ENCODE measurements around the gene TGIF2. TPM values are rescaled to one million over a fixed set of nuclear protein-coding genes. Genes with fewer than 3 reads are reported as not detected.
"Not testable (repeated sequence)": the region's sequence is repeated elsewhere in the genome, so short reads cannot be mapped to it uniquely, and the experiment has no call there.

The TGIF2 gene
- total RNA-seq, 1 experiment from 2014 or later = 17.1 TPM

DNA sequence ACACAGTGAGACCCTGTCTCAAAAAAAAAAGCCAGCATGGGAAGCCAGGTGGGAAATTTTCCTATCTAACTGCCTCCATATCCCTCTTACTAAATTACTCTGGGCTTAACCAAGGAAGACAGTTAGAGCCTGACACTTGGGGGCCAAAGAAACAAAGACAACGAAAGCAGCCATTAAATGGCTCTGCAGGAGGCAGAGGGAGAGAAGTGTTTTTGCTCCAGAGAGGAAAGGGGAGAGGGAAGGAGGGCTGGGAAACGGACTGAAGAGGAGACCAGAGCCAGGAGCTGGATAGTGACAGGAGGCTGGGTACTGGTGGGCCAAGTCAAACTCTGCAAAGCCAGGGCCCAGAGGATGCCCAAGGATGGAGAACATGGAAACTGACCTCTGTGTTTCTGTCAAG, 10.7 kb upstream of the TGIF2 start (continued):
- no peak for TF ChIP-seq ZNF274 (IDR thresholded peaks at IDR 0.05; ENCODE audit: low read depth, low read length)
- TF ChIP-seq SP1 (IDR thresholded peaks at IDR 0.05; ENCODE audit: low read depth) = no peak
- no peak for TF ChIP-seq CEBPB (IDR thresholded peaks at IDR 0.05; ENCODE audit: low read depth)

DNA sequence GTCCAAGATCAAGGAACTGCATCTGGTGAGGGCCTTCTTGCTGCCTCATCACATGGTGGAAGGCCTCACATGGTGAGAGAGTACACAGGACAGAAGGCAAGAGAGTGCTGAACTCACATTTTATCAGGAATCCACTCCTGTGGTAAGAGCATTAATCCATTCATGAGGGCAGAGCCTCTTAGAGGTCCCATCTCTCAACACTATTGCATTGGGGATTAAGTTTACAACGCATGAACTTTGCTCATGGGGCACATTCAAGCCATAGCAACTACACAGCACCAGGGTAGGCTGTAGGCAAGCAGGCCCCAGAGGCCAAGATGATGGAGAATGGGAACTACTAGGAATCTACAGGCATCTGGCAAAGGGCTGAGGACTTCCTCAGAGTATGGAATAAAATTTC, 10.0 kb upstream of the TGIF2 start:
- intact Hi-C loops (cut with micrococcal nuclease) = no loop called here
- Histone ChIP-seq H4K20me1 (ENCODE audit: insufficient read depth) (no peaks in the 10 kb centered on the region), H2AFZ (ENCODE audit: low read depth, low read length, poor library complexity, severe bottlenecking) (no peak overlapping the region), H3K9me2 (ENCODE audit: insufficient read depth) (no peaks in the 10 kb centered on the region), H3K4me1 (ENCODE audit: control insufficient read depth in 1 of 2, insufficient read depth in 2 of 2, low read length in 2 of 2) (no peaks in the 10 kb centered on the region), H3K36me3 (ENCODE audit: control insufficient read depth in 1 of 2, insufficient read depth in 2 of 2, low read length in 2 of 2) (no peaks in the 10 kb centered on the region), H3K79me2 (ENCODE audit: insufficient read depth, low read length) (no peaks in the 10 kb centered on the region), H3K27ac (ENCODE audit: low read depth, low read length) (no peak overlapping the region), H3K4me3 (replicated peaks in 1 of 2; ENCODE audit: low read depth in 1 of 2, low read length in 2 of 2) (no peak overlapping the region), H3K27me3 (ENCODE audit: insufficient read depth, low read length) (no peaks in the 10 kb centered on the region), H3K9ac (ENCODE audit: low read length) (no peak overlapping the region), H3K9me3 (ENCODE audit: control insufficient read depth in 1 of 2, insufficient read depth in 1 of 2, low read depth in 1 of 2, low read length in 2 of 2) (peaks cover 0 to 4% of the 10 kb centered on the region in 2 experiments; a peak in 1 of 4 replicates), H3K4me2 (ENCODE audit: low read length) (no peak overlapping the region)
- ATAC-seq (no peak), DNase-seq (ENCODE audit: low read depth, low spot score) (no peak)
- RAD21 ChIA-PET (ENCODE audit: low non-redundant PET in 1 of 2, low total read pairs in 2 of 2, uncharacterized antibody in 2 of 2, unreplicated experiment in 2 of 2) = no interaction called here
- POLR2A ChIA-PET = no interaction called here
- CTCF ChIA-PET = no interaction called here
- TF ChIP-seq SP1 (IDR thresholded peaks at IDR 0.05; ENCODE audit: low read depth) = no peak
- no peak for TF ChIP-seq ELF1 (IDR thresholded peaks at IDR 0.05; ENCODE audit: borderline replicate concordance, low read depth)
- TF ChIP-seq EZH2 (IDR thresholded peaks at IDR 0.05) = no peak
- no peak for TF ChIP-seq SIN3A (IDR thresholded peaks at IDR 0.05; ENCODE audit: low read depth)
- TF ChIP-seq, protein P1, sequence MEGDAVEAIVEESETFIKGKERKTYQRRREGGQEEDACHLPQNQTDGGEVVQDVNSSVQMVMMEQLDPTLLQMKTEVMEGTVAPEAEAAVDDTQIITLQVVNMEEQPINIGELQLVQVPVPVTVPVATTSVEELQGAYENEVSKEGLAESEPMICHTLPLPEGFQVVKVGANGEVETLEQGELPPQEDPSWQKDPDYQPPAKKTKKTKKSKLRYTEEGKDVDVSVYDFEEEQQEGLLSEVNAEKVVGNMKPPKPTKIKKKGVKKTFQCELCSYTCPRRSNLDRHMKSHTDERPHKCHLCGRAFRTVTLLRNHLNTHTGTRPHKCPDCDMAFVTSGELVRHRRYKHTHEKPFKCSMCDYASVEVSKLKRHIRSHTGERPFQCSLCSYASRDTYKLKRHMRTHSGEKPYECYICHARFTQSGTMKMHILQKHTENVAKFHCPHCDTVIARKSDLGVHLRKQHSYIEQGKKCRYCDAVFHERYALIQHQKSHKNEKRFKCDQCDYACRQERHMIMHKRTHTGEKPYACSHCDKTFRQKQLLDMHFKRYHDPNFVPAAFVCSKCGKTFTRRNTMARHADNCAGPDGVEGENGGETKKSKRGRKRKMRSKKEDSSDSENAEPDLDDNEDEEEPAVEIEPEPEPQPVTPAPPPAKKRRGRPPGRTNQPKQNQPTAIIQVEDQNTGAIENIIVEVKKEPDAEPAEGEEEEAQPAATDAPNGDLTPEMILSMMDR (IDR thresholded peaks at IDR 0.05 in 2 of 3, conservative IDR thresholded peaks at IDR 0.05 in 1 of 3; ENCODE audit: borderline replicate concordance in 1 of 3, insufficient read depth in 1 of 3, low read depth in 2 of 3, low read length in 2 of 3) = no peak
- TF ChIP-seq JUND (IDR thresholded peaks at IDR 0.05) = no peak
- TF ChIP-seq ZBTB33 (IDR thresholded peaks at IDR 0.05; ENCODE audit: extremely low read depth, insufficient replicate concordance, low read length) = no peak
- TF ChIP-seq TCF7L2 (IDR thresholded peaks at IDR 0.05; ENCODE audit: borderline replicate concordance, extremely low read depth, insufficient read depth, insufficient read length) = no peak
- TF ChIP-seq EZH2phosphoT487 (IDR thresholded peaks at IDR 0.05; ENCODE audit: borderline replicate concordance) = no peak
- no TSS peak for BruUV-seq (replicated peaks)

- H3K36me3 ChIP-seq (ENCODE audit: control insufficient read depth in 1 of 2, insufficient read depth in 2 of 2, low read length in 2 of 2); H3K4me1 ChIP-seq (ENCODE audit: control insufficient read depth in 1 of 2, insufficient read depth in 2 of 2, low read length in 2 of 2); CTCF ChIA-PET; H3K4me3 ChIP-seq (replicated peaks in 1 of 2; ENCODE audit: low read depth in 1 of 2, low read length in 2 of 2); H3K9me3 ChIP-seq (ENCODE audit: control insufficient read depth in 1 of 2, insufficient read depth in 1 of 2, low read depth in 1 of 2, low read length in 2 of 2); H3K9me2 ChIP-seq (ENCODE audit: insufficient read depth); H2AFZ ChIP-seq (ENCODE audit: low read depth, low read length, poor library complexity, severe bottlenecking); DNase-seq (ENCODE audit: low read depth, low spot score); H3K79me2 ChIP-seq (ENCODE audit: insufficient read depth, low read length); H4K20me1 ChIP-seq (ENCODE audit: insufficient read depth); H3K27me3 ChIP-seq (ENCODE audit: insufficient read depth, low read length); POLR2A ChIA-PET; H3K4me2 ChIP-seq (ENCODE audit: low read length); ATAC-seq; intact Hi-C loops (cut with micrococcal nuclease); H3K27ac ChIP-seq (ENCODE audit: low read depth, low read length); BruUV-seq (replicated peaks); RAD21 ChIA-PET (ENCODE audit: low non-redundant PET in 1 of 2, low total read pairs in 2 of 2, uncharacterized antibody in 2 of 2, unreplicated experiment in 2 of 2); H3K9ac ChIP-seq (ENCODE audit: low read length): not testable (repeated sequence)
Observed at GRCh38 chr20:36564078-36564725, 9.2 kb upstream of the TGIF2 start.
